Mammary epithelial cell (primary cell): ENCODE results near the gene HUS1.

ENCODE experiments used
- EZH2 ChIP-seq: IDR thresholded peaks from 2 replicates; pipeline ENCODE4 v1.6.1; 2012; ENCODE audit warnings: low read length, inconsistent platforms, borderline replicate concordance
- TF ChIP-seq, protein P1 (sequence below), 2 donors: IDR thresholded peaks in 1 of 2; conservative IDR thresholded peaks in 1 of 2; 2 replicates each; pipeline ENCODE4 v1.5.1; 2011 to 2012; ENCODE audit warnings: inconsistent platforms in 2 of 2, low read length in 2 of 2, mild to moderate bottlenecking in 2 of 2, control low read depth in 1 of 2, low read depth in 1 of 2; ENCODE audit not compliant: insufficient read depth in 1 of 2; ENCODE audit errors: extremely low read depth in 1 of 2

DNA sequence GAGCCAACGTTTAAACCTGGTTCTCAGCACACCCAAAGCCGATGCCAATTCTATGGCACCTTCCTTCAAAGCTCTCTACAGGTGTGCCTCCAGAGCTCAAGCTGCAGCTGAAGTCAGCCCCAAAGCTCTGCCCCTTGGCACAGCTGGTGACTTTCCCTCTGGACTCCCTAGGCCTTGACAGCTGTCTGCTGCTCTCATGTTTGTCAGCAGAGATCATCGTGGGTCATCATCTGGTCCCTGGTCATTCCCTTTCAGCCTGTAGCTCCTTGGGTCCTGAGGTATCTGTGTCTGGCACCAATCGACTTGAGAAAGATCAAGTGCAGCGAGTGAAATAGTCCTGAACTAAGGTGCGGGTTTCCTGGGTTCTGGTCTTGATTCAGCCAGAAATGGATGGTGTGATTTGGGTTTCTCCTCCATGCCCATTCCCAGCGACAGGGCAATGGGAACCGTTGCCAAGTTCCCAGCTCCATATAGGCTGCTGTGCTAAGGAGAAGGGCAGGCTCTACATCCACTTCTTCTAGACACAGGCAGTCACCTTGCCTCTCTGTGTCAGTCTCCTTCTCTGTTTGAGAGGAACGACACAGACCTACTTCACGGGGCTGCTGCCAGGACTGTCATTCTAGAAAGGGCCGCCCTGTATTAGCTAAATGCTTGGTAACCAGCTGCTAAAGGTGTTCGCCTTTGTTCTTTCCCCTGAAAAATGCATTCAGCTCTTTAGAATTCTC lies 34.7 kb downstream of the HUS1 start:
- TF ChIP-seq, protein P1, sequence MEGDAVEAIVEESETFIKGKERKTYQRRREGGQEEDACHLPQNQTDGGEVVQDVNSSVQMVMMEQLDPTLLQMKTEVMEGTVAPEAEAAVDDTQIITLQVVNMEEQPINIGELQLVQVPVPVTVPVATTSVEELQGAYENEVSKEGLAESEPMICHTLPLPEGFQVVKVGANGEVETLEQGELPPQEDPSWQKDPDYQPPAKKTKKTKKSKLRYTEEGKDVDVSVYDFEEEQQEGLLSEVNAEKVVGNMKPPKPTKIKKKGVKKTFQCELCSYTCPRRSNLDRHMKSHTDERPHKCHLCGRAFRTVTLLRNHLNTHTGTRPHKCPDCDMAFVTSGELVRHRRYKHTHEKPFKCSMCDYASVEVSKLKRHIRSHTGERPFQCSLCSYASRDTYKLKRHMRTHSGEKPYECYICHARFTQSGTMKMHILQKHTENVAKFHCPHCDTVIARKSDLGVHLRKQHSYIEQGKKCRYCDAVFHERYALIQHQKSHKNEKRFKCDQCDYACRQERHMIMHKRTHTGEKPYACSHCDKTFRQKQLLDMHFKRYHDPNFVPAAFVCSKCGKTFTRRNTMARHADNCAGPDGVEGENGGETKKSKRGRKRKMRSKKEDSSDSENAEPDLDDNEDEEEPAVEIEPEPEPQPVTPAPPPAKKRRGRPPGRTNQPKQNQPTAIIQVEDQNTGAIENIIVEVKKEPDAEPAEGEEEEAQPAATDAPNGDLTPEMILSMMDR (conservative IDR thresholded peaks at IDR 0.05 in 1 of 2, IDR thresholded peaks at IDR 0.05 in 1 of 2; ENCODE audit: extremely low read depth in 1 of 2, insufficient read depth in 1 of 2, low read depth in 1 of 2, low read length in 2 of 2): no peak
- no peak for TF ChIP-seq EZH2
